HCT116 (cell line): ENCODE data around the gene ACYP2. TPM values are rescaled to one million over a fixed set of nuclear protein-coding genes. Genes with fewer than 3 reads are reported as not detected.

Experiments
- ATAC-seq: fragments of 200-7000 bp; cut with Tn5 transposase; 2 replicates; pipeline ENCODE4 v1.9.1; 2020; ENCODE audit warnings: mild to moderate bottlenecking, moderate library complexity
- BruUV-seq: library from RNA; stranded (reverse); fragments of 400-500 nt; replicated peaks from 2 replicates; lab custom pipeline; 2021; lab: Mats Ljungman, UMichigan
- CTCF ChIA-PET: fragments of 300-600 bp; sonication (Branson Sonifier 250); formaldehyde crosslinking; loops from one replicate; lab custom pipeline; 2021; ENCODE audit warnings: antibody characterized with exemption; lab: Charles Lee
- POLR2A ChIA-PET: fragments of 300-600, 350-600 bp; sonication (Branson Sonifier 250); formaldehyde crosslinking; loops from one replicate; lab custom pipeline; 2021; ENCODE audit warnings: antibody characterized with exemption; lab: Charles Lee
- RAD21 ChIA-PET, 2 experiments: fragments of 300-600 bp; sonication (Branson Sonifier 250); formaldehyde crosslinking; loops; one replicate each; lab custom pipeline; 2023; ENCODE audit warnings: low total read pairs in 2 of 2; ENCODE audit not compliant: uncharacterized antibody in 2 of 2, unreplicated experiment in 2 of 2, low non-redundant PET in 1 of 2; lab: Charles Lee
- DNase-seq: peaks from one replicate; pipeline ENCODE4 v3.0.0-alpha.2; 2010; ENCODE audit warnings: low read depth, low spot score
- H2AFZ ChIP-seq: fragments of 200-600 bp; shearing (Covaris generic), sonication (generic); 2 replicates; pipeline ENCODE4 v1.6.1; 2017; ENCODE audit warnings: low read depth, mixed run types, mixed read lengths, antibody characterized with exemption, low read length; ENCODE audit not compliant: poor library complexity, severe bottlenecking
- H3K27ac ChIP-seq: 2 replicates; pipeline ENCODE4 v1.5.1; 2012; ENCODE audit warnings: low read depth, low read length
- H3K27me3 ChIP-seq: fragments of 200-600 bp; sonication (generic); 2 replicates; pipeline ENCODE4 v1.6.1; 2016; ENCODE audit warnings: mixed run types, low read length, mixed read lengths; ENCODE audit not compliant: insufficient read depth
- H3K36me3 ChIP-seq, 2 experiments: fragments of 200-500 bp in 1 of 2; fragments of 200-600 bp in 1 of 2; sonication (Bioruptor generic) in 1 of 2; sonication (generic) in 1 of 2; 2 replicates each; pipeline versions ENCODE4 v1.5.1 to v1.6.1; 2014 to 2016; ENCODE audit warnings: low read length in 2 of 2, inconsistent platforms in 1 of 2, mixed read lengths in 1 of 2, mixed run types in 1 of 2; ENCODE audit not compliant: insufficient read depth in 2 of 2, control insufficient read depth in 1 of 2
- H3K4me1 ChIP-seq, 2 experiments: fragments of 200-600 bp in 1 of 2; sonication (generic) in 1 of 2; 2 replicates each; pipeline versions ENCODE4 v1.5.1 to v1.6.1; 2012 to 2017; ENCODE audit warnings: low read length in 2 of 2, inconsistent platforms in 1 of 2, mild to moderate bottlenecking in 1 of 2, mixed read lengths in 1 of 2, mixed run types in 1 of 2, moderate library complexity in 1 of 2; ENCODE audit not compliant: insufficient read depth in 2 of 2, control insufficient read depth in 1 of 2
- H3K4me2 ChIP-seq: fragments of 200-600 bp; sonication (generic); 2 replicates; pipeline ENCODE4 v1.6.1; 2017; ENCODE audit warnings: mixed run types, low read length, mixed read lengths
- H3K4me3 ChIP-seq, 2 experiments: fragments of 200-600 bp in 1 of 2; sonication (generic) in 1 of 2; replicated peaks in 1 of 2; 2 replicates each; pipeline ENCODE4 v1.5.1; 2011 to 2016; ENCODE audit warnings: low read length in 2 of 2, control low read depth in 1 of 2, low read depth in 1 of 2, mild to moderate bottlenecking in 1 of 2, mixed read lengths in 1 of 2, mixed run types in 1 of 2
- H3K79me2 ChIP-seq: fragments of 200-600 bp; sonication (generic); 2 replicates; pipeline ENCODE4 v1.6.1; 2017; ENCODE audit warnings: mild to moderate bottlenecking, mixed run types, low read length, moderate library complexity, mixed read lengths; ENCODE audit not compliant: insufficient read depth
- H3K9ac ChIP-seq: fragments of 200-600 bp; sonication (generic); 2 replicates; pipeline ENCODE4 v1.6.1; 2016; ENCODE audit warnings: low read length, mixed read lengths
- H3K9me2 ChIP-seq: fragments of 200-600 bp; sonication (generic), shearing (Covaris generic); 2 replicates; pipeline ENCODE4 v1.6.1; 2017; ENCODE audit warnings: mixed run types, mild to moderate bottlenecking, moderate library complexity; ENCODE audit not compliant: insufficient read depth
- H3K9me3 ChIP-seq, 2 experiments: fragments of 200-500 bp in 1 of 2; fragments of 200-600 bp in 1 of 2; sonication (Bioruptor generic) in 1 of 2; sonication (generic) in 1 of 2; 2 replicates each; pipeline ENCODE4 v1.6.1; 2014 to 2017; ENCODE audit warnings: low read length in 2 of 2, mixed read lengths in 2 of 2, inconsistent platforms in 1 of 2, low read depth in 1 of 2, mild to moderate bottlenecking in 1 of 2, mixed run types in 1 of 2, moderate library complexity in 1 of 2; ENCODE audit not compliant: control insufficient read depth in 1 of 2, insufficient read depth in 1 of 2
- H4K20me1 ChIP-seq: fragments of 200-600 bp; sonication (generic), shearing (Covaris generic); 2 replicates; pipeline ENCODE4 v1.6.1; 2017; ENCODE audit warnings: mixed run types, mild to moderate bottlenecking, moderate library complexity; ENCODE audit not compliant: insufficient read depth
- CBX3 ChIP-seq: IDR thresholded peaks from 2 replicates; pipeline ENCODE4 v1.6.1; 2012; ENCODE audit warnings: low read depth
- ELF1 ChIP-seq: IDR thresholded peaks from 2 replicates; pipeline ENCODE4 v1.6.1; 2012; ENCODE audit warnings: low read depth, borderline replicate concordance
- EZH2 ChIP-seq: fragments of 200-600 bp; sonication (generic); IDR thresholded peaks from 2 replicates; pipeline ENCODE4 v1.6.1; 2017; ENCODE audit warnings: antibody characterized with exemption, mixed run types
- EZH2phosphoT487 ChIP-seq: fragments of 200-600 bp; IDR thresholded peaks from 2 replicates; pipeline ENCODE4 v1.6.1; 2018; ENCODE audit warnings: antibody characterized with exemption, borderline replicate concordance
- FOSL1 ChIP-seq: IDR thresholded peaks from 2 replicates; pipeline ENCODE4 v1.6.1; 2012; ENCODE audit warnings: low read depth
- JUND ChIP-seq: IDR thresholded peaks from 2 replicates; pipeline ENCODE4 v1.6.1; 2012
- MAX ChIP-seq: IDR thresholded peaks from 2 replicates; pipeline ENCODE4 v1.6.1; 2012
- POLR2AphosphoS5 ChIP-seq: IDR thresholded peaks from 2 replicates; pipeline ENCODE4 v1.6.1; 2011; ENCODE audit warnings: mild to moderate bottlenecking, low read depth, low read length, moderate library complexity
- REST ChIP-seq: IDR thresholded peaks from 2 replicates; pipeline ENCODE4 v1.6.1; 2012; ENCODE audit warnings: low read depth
- SIN3A ChIP-seq: IDR thresholded peaks from 2 replicates; pipeline ENCODE4 v1.6.1; 2012; ENCODE audit warnings: low read depth
- YY1 ChIP-seq: IDR thresholded peaks from 2 replicates; pipeline ENCODE4 v1.6.1; 2011; ENCODE audit warnings: low read length, low read depth, moderate library complexity, mild to moderate bottlenecking; ENCODE audit not compliant: insufficient replicate concordance; ENCODE audit errors: extremely low read depth
- ZBTB33 ChIP-seq: IDR thresholded peaks from 2 replicates; pipeline ENCODE4 v1.6.1; 2011; ENCODE audit warnings: mild to moderate bottlenecking, low read length, moderate library complexity; ENCODE audit not compliant: insufficient replicate concordance; ENCODE audit errors: extremely low read depth
- ZFX ChIP-seq: fragments of 450-650 bp; IDR thresholded peaks from 2 replicates; pipeline ENCODE4 v1.6.1; 2017
- intact Hi-C: fragments of 100-400 bp; cut with micrococcal nuclease; formaldehyde crosslinking; loops from 2 replicates; pipeline ENCODE4 v1.10.0; 2022
- total RNA-seq: library from RNA; stranded (reverse); gene quantifications from one replicate; pipeline ENCODE4 v1.2.1, GENCODE V29; 2021; ENCODE audit not compliant: unreplicated experiment

ACYP2 gene
- total RNA-seq, 1 experiment from 2014 or later: 9.4 TPM

- ChIA-PET CTCF (no interaction called here), POLR2A (no interaction called here), RAD21 (no interaction called here)
- TF ChIP-seq ZFX (no peak), EZH2 (no peak), JUND (no peak), ZBTB33 (no peak), ELF1 (no peak), EZH2phosphoT487 (no peak), YY1 (no peak), SIN3A (no peak), CBX3 (no peak), FOSL1 (no peak), MAX (no peak), POLR2AphosphoS5 (no peak), REST (no peak)
- Histone ChIP-seq H3K4me2 (no peak overlapping the region), H4K20me1 (no peaks in the 10 kb centered on the region), H3K79me2 (no peaks in the 10 kb centered on the region), H3K27me3 (no peaks in the 10 kb centered on the region), H3K27ac (no peak overlapping the region), H3K4me3 (no peak overlapping the region), H3K9me3 (no peaks in the 10 kb centered on the region), H3K4me1 (no peaks in the 10 kb centered on the region), H3K36me3 (no peaks in the 10 kb centered on the region), H2AFZ (no peak overlapping the region), H3K9ac (no peak overlapping the region), H3K9me2 (no peaks in the 10 kb centered on the region)
- intact Hi-C loops: no loop called here
- no TSS peak for BruUV-seq
- ATAC-seq (no peak), DNase-seq (no peak)
Measured at GRCh38 chr2:54260241-54260595, 144.8 kb downstream of the ACYP2 start.
